Ramos (cell line): Measurements from ENCODE around the gene LINGO4.

Source experiments
- in situ Hi-C: fragments of 300-500 bp; cut with MboI; formaldehyde crosslinking; loops from one replicate; pipeline ENCODE4 v1.14.3; 2022; ENCODE audit warnings: low sequenced_read_pairs; ENCODE audit not compliant: unreplicated experiment

The LINGO4 gene

GRCh38 chr1:151756291-151756690, 48.9 kb downstream of the LINGO4 start:
- in situ Hi-C loops, result no loop called here
